H9 (cell line): ENCODE measurements around the gene LPCAT3. TPM values are rescaled to one million over a fixed set of nuclear protein-coding genes. Genes with fewer than 3 reads are reported as not detected.

Experiments used
- DNase-seq: peaks from one replicate; pipeline ENCODE4 v3.0.0-alpha.2; 2017
- H2AFZ ChIP-seq: one replicate; pipeline ENCODE4 v1.6.1; 2013; ENCODE audit warnings: mild to moderate bottlenecking, low read length, control low read depth, moderate library complexity
- H2AK5ac ChIP-seq: 2 replicates; pipeline ENCODE4 v1.6.1; 2013; ENCODE audit warnings: low read length, control low read depth, mixed read lengths; ENCODE audit not compliant: insufficient read length
- H2BK120ac ChIP-seq: one replicate; pipeline ENCODE4 v1.6.1; 2013; ENCODE audit warnings: low read depth, mild to moderate bottlenecking, low read length, control low read depth, inconsistent platforms; ENCODE audit not compliant: poor library complexity, severe bottlenecking
- H2BK12ac ChIP-seq: 2 replicates; pipeline ENCODE4 v1.6.1; 2013; ENCODE audit warnings: low read length, control low read depth, mixed read lengths, low read depth; ENCODE audit not compliant: insufficient read length
- H2BK15ac ChIP-seq: 2 replicates; pipeline ENCODE4 v1.6.1; 2013; ENCODE audit warnings: low read depth, low read length, control low read depth
- H2BK20ac ChIP-seq: one replicate; pipeline ENCODE4 v1.6.1; 2013; ENCODE audit warnings: low read depth, mild to moderate bottlenecking, low read length, control low read depth, inconsistent platforms; ENCODE audit not compliant: poor library complexity, severe bottlenecking
- H2BK5ac ChIP-seq: 2 replicates; pipeline ENCODE4 v1.6.1; 2013; ENCODE audit warnings: low read length, control low read depth, mixed read lengths; ENCODE audit not compliant: insufficient read length
- H3K14ac ChIP-seq: 2 replicates; pipeline ENCODE4 v1.6.1; 2013; ENCODE audit warnings: low read length, control low read depth; ENCODE audit not compliant: insufficient read depth
- H3K18ac ChIP-seq: 2 replicates; pipeline ENCODE4 v1.6.1; 2013; ENCODE audit warnings: low read depth, mild to moderate bottlenecking, mixed read lengths, low read length, control low read depth; ENCODE audit not compliant: insufficient read length
- H3K23ac ChIP-seq: 2 replicates; pipeline ENCODE4 v1.6.1; 2013; ENCODE audit warnings: low read length, control low read depth, mixed read lengths, low read depth; ENCODE audit not compliant: insufficient read length
- H3K23me2 ChIP-seq: 2 replicates; pipeline ENCODE4 v1.6.1; 2013; ENCODE audit warnings: low read depth, mild to moderate bottlenecking, mixed read lengths, low read length, control low read depth; ENCODE audit not compliant: insufficient read length, poor library complexity, severe bottlenecking
- H3K27ac ChIP-seq: 2 replicates; pipeline ENCODE4 v1.5.1; 2013; ENCODE audit warnings: low read length, control low read depth, mixed read lengths, low read depth; ENCODE audit not compliant: insufficient read length
- H3K27me3 ChIP-seq: 2 replicates; pipeline ENCODE4 v1.6.1; 2013; ENCODE audit warnings: low read length, control low read depth, inconsistent platforms; ENCODE audit not compliant: insufficient read depth
- H3K4ac ChIP-seq: 2 replicates; pipeline ENCODE4 v1.6.1; 2013; ENCODE audit warnings: low read depth, mild to moderate bottlenecking, control low read depth, inconsistent platforms, low read length, moderate library complexity
- H3K4me1 ChIP-seq: 2 replicates; pipeline ENCODE4 v1.6.1; 2013; ENCODE audit warnings: low read length, control low read depth, inconsistent platforms; ENCODE audit not compliant: insufficient read depth
- H3K4me2 ChIP-seq: 2 replicates; pipeline ENCODE4 v1.6.1; 2013; ENCODE audit warnings: low read length, control low read depth, mixed read lengths; ENCODE audit not compliant: insufficient read length, insufficient read depth
- H3K56ac ChIP-seq: 2 replicates; pipeline ENCODE4 v1.6.1; 2013; ENCODE audit warnings: low read depth, mild to moderate bottlenecking, mixed read lengths, low read length, control low read depth; ENCODE audit not compliant: insufficient read length
- H3K79me1 ChIP-seq: 2 replicates; pipeline ENCODE4 v1.6.1; 2013; ENCODE audit warnings: low read depth, mild to moderate bottlenecking, moderate library complexity, low read length, control low read depth, inconsistent platforms; ENCODE audit not compliant: insufficient read depth, poor library complexity, severe bottlenecking
- H3K79me2 ChIP-seq: 2 replicates; pipeline ENCODE4 v1.6.1; 2013; ENCODE audit warnings: low read length, control low read depth, inconsistent platforms; ENCODE audit not compliant: insufficient read depth
- H3K9ac ChIP-seq: 2 replicates; pipeline ENCODE4 v1.6.1; 2013; ENCODE audit warnings: low read length, control low read depth, mixed read lengths; ENCODE audit not compliant: insufficient read length; ENCODE audit errors: extremely low read depth
- H3K9me3 ChIP-seq: one replicate; pipeline ENCODE4 v1.6.1; 2013; ENCODE audit warnings: low read depth, low read length, inconsistent platforms; ENCODE audit not compliant: control insufficient read depth
- H3T11ph ChIP-seq: one replicate; pipeline ENCODE4 v1.6.1; 2013; ENCODE audit warnings: mild to moderate bottlenecking, low read length, control low read depth, inconsistent platforms
- H4K20me1 ChIP-seq: one replicate; pipeline ENCODE4 v1.6.1; 2013; ENCODE audit not compliant: control insufficient read depth, insufficient read length, insufficient read depth
- H4K5ac ChIP-seq: 2 replicates; pipeline ENCODE4 v1.6.1; 2013; ENCODE audit warnings: low read depth, mild to moderate bottlenecking, mixed read lengths, low read length, control low read depth; ENCODE audit not compliant: insufficient read length
- H4K8ac ChIP-seq: replicated peaks from 2 replicates; pipeline ENCODE4 v1.6.1; 2013; ENCODE audit warnings: low read length, control low read depth, mixed read lengths, low read depth; ENCODE audit not compliant: insufficient read length
- H4K91ac ChIP-seq: 2 replicates; pipeline ENCODE4 v1.6.1; 2013; ENCODE audit warnings: low read depth, mild to moderate bottlenecking, moderate library complexity, mixed read lengths, low read length, control low read depth; ENCODE audit not compliant: insufficient read length
- H3K27ac Mint-ChIP-seq, 3 experiments: 2 replicates in 2 of 3; 3 replicates in 1 of 3; pipeline ENCODE4 v1.8.0; 2020 to 2021; ENCODE audit warnings: mixed read lengths in 3 of 3, mild to moderate bottlenecking in 1 of 3, moderate library complexity in 1 of 3
- H3K27me3 Mint-ChIP-seq: 2 replicates; pipeline ENCODE4 v1.8.0; 2021; ENCODE audit warnings: low read depth, mild to moderate bottlenecking, moderate library complexity, mixed read lengths
- H3K36me3 Mint-ChIP-seq, 3 experiments: 2 replicates in 2 of 3; 3 replicates in 1 of 3; pipeline ENCODE4 v1.8.0; 2020 to 2021; ENCODE audit warnings: low read depth in 3 of 3, mixed read lengths in 3 of 3; ENCODE audit not compliant: insufficient read depth in 1 of 3
- H3K4me1 Mint-ChIP-seq, 2 experiments: 2 replicates each; pipeline ENCODE4 v1.8.0; 2020; ENCODE audit warnings: mixed read lengths in 2 of 2
- H3K4me3 Mint-ChIP-seq, 2 experiments: 2 replicates in 1 of 2; 3 replicates in 1 of 2; pipeline ENCODE4 v1.8.0; 2020 to 2021; ENCODE audit warnings: mild to moderate bottlenecking in 2 of 2, mixed read lengths in 2 of 2, moderate library complexity in 1 of 2
- H3K9me3 Mint-ChIP-seq, 2 experiments: 2 replicates in 1 of 2; 3 replicates in 1 of 2; pipeline ENCODE4 v1.8.0; 2020; ENCODE audit warnings: mild to moderate bottlenecking in 2 of 2, mixed read lengths in 2 of 2, moderate library complexity in 1 of 2
- CTCF ChIP-seq: fragments of 200-600 bp; sonication (generic); conservative IDR thresholded peaks from 3 replicates; pipeline ENCODE4 v1.8.0; 2021; ENCODE audit warnings: antibody characterized with exemption, mild to moderate bottlenecking
- WGBS: extraction: QIAGEN DNeasy Blood & Tissue Kit; methylation state at CpG from one replicate; pipeline ENCODE4 v1.1.7; 2013; ENCODE audit warnings: missing lambda C conversion rate, low lambda C conversion rate, mixed read lengths; ENCODE audit not compliant: insufficient read length; ENCODE audit errors: extremely low coverage; 5-methylcytosine and 5-hydroxymethylcytosine counted together
- total RNA-seq: library from RNA; stranded (reverse); gene quantifications from 2 replicates; pipeline ENCODE4 v1.2.1, GENCODE V29; 2021

The LPCAT3 gene
- total RNA-seq, 1 experiment from 2014 or later, result 47.7 TPM

GRCh38 chr12:6955108-6956020, 62.9 kb downstream of the LPCAT3 start:
- Mint-ChIP-seq H3K4me3 (no peak overlapping the region), H3K36me3 (peaks cover 0 to 6% (median 0%) of the 10 kb centered on the region in 3 experiments; a peak in 4 of 7 replicates), H3K27me3 (no peaks in the 10 kb centered on the region; the same call in 1 of the 2 replicates), H3K27ac (no peak overlapping the region; a peak in 1 of 7 replicates), H3K4me1 (peaks cover 15 to 34% of the 10 kb centered on the region in 2 experiments), H3K9me3 (no peaks in the 10 kb centered on the region)
- Histone ChIP-seq H3K4me1 (peaks cover 2% of the 10 kb centered on the region; the same call in 1 of the 2 replicates), H3K27ac (no peak overlapping the region), H3K9ac (no peak overlapping the region), H2BK20ac (no peak overlapping the region), H3T11ph (no peak overlapping the region), H3K4ac (no peak overlapping the region), H2BK15ac (no peak overlapping the region), H4K91ac (no peak overlapping the region), H2BK120ac (no peak overlapping the region), H3K79me1 (no peaks in the 10 kb centered on the region), H2AFZ (no peak overlapping the region), H3K56ac (no peak overlapping the region), H3K23me2 (no peaks in the 10 kb centered on the region), H4K8ac (no peak overlapping the region), H2AK5ac (no peak overlapping the region), H4K20me1 (no peaks in the 10 kb centered on the region), H3K27me3 (no peaks in the 10 kb centered on the region), H2BK12ac (no peak overlapping the region), H3K18ac (no peak overlapping the region), H3K14ac (no peak overlapping the region), H3K79me2 (no peaks in the 10 kb centered on the region), H3K4me2 (no peak overlapping the region), H4K5ac (no peak overlapping the region), H3K23ac (no peak overlapping the region), H2BK5ac (no peak overlapping the region), H3K9me3 (no peaks in the 10 kb centered on the region)
- no peak for TF ChIP-seq CTCF
- no CpG with 5 or more reads among the region's 22 CpGs for WGBS
- no peak for DNase-seq
